BJ (cell line): ENCODE measurements around the gene MORN2. TPM values are rescaled to one million over a fixed set of nuclear protein-coding genes. Genes with fewer than 3 reads are reported as not detected.

Experiments used
- CTCF ChIA-PET: fragments of 350-600 bp; formaldehyde crosslinking; extraction: SDS; loops from one replicate; lab custom pipeline; 2021; ENCODE audit warnings: antibody characterized with exemption, inconsistent platforms; lab: Yijun Ruan, JAX
- POLR2A ChIA-PET: fragments of 300-600 bp; sonication (Branson Sonifier 250); formaldehyde crosslinking; extraction: SDS; loops from one replicate; lab custom pipeline; 2021; ENCODE audit warnings: antibody characterized with exemption; lab: Charles Lee
- DNase-seq: peaks from one replicate; pipeline ENCODE4 v3.0.0-alpha.2; 2011; ENCODE audit warnings: low read depth
- H3K27me3 ChIP-seq: 2 replicates; pipeline ENCODE4 v1.6.0; 2011; ENCODE audit warnings: low read length; ENCODE audit not compliant: control insufficient read depth, insufficient read depth
- H3K36me3 ChIP-seq: 2 replicates; pipeline ENCODE4 v1.5.1; 2011; ENCODE audit warnings: low read length; ENCODE audit not compliant: control insufficient read depth, insufficient read depth
- H3K4me3 ChIP-seq: 2 replicates; pipeline ENCODE4 v1.5.1; 2011; ENCODE audit warnings: low read depth, mild to moderate bottlenecking, control low read depth, low read length
- polyA plus RNA-seq: library from polyadenylated mRNA; depleted of rRNA; stranded (reverse); fragments of >200 nt; gene quantifications from 2 replicates; pipeline ENCODE4 v1.2.3, GENCODE V29; 2011
- TF ChIP-seq, protein P1 (sequence below): IDR thresholded peaks from 2 replicates; pipeline ENCODE4 v1.5.1; 2011; ENCODE audit warnings: low read depth, mild to moderate bottlenecking, control low read depth, inconsistent platforms, low read length, moderate library complexity; ENCODE audit not compliant: insufficient read depth

MORN2 gene
- polyA plus RNA-seq, 1 experiment: 10.7 TPM

DNA sequence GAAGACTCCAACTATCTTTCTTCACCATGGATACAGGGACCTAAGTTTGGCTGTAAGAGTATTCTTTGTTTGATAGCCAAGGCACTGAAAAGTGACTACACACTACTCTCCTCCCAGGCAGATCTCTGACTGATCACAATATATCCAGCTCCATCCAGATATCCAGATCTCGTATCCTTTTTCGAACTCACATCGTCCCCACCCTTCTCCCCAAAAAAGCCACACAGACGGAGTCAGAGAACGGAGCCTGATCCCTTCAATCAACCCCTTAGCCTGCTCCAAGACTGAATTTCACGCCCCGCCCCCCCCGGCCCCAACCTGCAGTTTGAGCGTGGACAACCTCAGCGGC lies 575 bp upstream of the MORN2 start:
- H3K36me3 ChIP-seq: no peaks in the 10 kb centered on the region
- H3K27me3 ChIP-seq: no peaks in the 10 kb centered on the region
- TF ChIP-seq, protein P1, sequence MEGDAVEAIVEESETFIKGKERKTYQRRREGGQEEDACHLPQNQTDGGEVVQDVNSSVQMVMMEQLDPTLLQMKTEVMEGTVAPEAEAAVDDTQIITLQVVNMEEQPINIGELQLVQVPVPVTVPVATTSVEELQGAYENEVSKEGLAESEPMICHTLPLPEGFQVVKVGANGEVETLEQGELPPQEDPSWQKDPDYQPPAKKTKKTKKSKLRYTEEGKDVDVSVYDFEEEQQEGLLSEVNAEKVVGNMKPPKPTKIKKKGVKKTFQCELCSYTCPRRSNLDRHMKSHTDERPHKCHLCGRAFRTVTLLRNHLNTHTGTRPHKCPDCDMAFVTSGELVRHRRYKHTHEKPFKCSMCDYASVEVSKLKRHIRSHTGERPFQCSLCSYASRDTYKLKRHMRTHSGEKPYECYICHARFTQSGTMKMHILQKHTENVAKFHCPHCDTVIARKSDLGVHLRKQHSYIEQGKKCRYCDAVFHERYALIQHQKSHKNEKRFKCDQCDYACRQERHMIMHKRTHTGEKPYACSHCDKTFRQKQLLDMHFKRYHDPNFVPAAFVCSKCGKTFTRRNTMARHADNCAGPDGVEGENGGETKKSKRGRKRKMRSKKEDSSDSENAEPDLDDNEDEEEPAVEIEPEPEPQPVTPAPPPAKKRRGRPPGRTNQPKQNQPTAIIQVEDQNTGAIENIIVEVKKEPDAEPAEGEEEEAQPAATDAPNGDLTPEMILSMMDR: no peak
- ChIA-PET CTCF (no interaction called here), POLR2A (interaction anchor here (0.7 kb wide), 1 partner anchor 40 kb away, joined by 4 read pairs; no protein-coding TSS in a partner anchor)
- no peak for DNase-seq
- peak overlapping the region; percentile 67 for H3K4me3 ChIP-seq

DNA sequence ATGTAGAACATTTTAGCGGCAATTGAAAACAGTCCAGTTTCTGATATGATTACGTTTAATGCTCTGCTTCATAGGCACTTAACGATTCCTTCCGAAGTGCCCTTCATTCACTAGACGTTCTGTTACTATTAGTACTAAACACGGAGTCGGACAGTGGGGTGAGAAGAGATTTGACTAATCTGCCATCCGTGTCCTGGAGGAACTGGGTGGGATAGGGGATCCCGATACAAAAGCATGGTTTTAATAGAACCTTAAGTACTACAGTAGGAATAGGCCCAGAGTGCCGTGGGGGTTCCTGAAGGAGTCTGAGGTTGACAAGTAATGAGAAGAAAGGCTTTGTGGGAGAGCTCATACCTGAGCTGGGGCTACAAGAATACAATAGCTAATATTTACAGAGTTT lies 631 bp downstream of the MORN2 start:
- TF ChIP-seq, protein P1: no peak
- ChIA-PET POLR2A (no interaction called here), CTCF (interaction anchor here (1.0 to 1.2 kb wide), 2 partner anchors 11 to 352 kb away, joined by 3 to 4 read pairs; no protein-coding TSS in a partner anchor)
- Histone ChIP-seq H3K27me3 (no peaks in the 10 kb centered on the region), H3K4me3 (peak overlapping the region; percentile 67), H3K36me3 (no peaks in the 10 kb centered on the region)
- no peak for DNase-seq

DNA sequence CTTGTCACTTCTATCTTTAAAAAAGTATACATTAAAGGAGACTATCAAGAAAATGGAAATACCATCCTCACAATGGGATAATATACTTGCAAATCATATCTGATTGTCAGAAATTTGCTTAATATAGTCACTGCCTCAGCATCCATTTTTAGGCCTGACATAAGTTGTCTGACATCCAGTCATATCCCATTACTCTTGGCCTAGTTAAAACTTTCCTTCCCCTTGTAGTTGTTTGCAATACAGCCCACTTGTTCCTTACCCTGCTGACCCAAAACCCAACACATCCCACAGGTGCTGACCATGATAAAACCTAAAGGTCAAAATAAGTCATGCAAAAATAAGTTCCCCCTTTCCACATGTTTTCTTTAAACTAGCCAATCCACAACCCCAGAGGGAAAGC lies 10.3 kb downstream of the MORN2 start:
- DNase-seq: no peak
- no peaks in the 10 kb centered on the region for H3K27me3 ChIP-seq
- CTCF ChIA-PET: no interaction called here
- POLR2A ChIA-PET: no interaction called here
- TF ChIP-seq, protein P1: no peak
- H3K36me3 ChIP-seq: no peaks in the 10 kb centered on the region
- no peak overlapping the region for H3K4me3 ChIP-seq

DNA sequence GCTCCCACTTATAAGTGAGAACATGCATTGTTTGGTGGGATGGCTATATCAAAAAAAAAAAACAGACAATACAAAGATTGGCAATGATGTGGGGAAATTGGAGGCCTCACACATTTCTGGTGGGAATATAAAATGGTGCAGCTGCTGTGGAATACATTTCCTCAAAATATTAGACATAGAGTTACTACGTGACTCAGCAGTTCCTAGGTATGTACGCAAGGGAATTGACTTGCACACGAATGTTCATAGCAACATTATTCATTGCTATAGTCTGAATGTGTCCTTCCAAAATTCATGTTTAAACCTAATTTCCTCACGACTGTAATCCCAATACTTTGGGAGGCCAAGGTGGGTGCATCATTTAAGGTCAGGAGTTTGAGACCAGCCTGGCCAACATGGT lies 11.6 kb downstream of the MORN2 start:
- Histone ChIP-seq H3K27me3 (no peaks in the 10 kb centered on the region), H3K36me3 (no peaks in the 10 kb centered on the region), H3K4me3 (no peak overlapping the region)
- ChIA-PET CTCF (interaction anchor here (1.1 kb wide), 1 partner anchor 11 kb away, joined by 4 read pairs; the partner anchor contains the start of genes DHX57 and MORN2), POLR2A (no interaction called here)
- TF ChIP-seq, protein P1: no peak
- no peak for DNase-seq

DNA sequence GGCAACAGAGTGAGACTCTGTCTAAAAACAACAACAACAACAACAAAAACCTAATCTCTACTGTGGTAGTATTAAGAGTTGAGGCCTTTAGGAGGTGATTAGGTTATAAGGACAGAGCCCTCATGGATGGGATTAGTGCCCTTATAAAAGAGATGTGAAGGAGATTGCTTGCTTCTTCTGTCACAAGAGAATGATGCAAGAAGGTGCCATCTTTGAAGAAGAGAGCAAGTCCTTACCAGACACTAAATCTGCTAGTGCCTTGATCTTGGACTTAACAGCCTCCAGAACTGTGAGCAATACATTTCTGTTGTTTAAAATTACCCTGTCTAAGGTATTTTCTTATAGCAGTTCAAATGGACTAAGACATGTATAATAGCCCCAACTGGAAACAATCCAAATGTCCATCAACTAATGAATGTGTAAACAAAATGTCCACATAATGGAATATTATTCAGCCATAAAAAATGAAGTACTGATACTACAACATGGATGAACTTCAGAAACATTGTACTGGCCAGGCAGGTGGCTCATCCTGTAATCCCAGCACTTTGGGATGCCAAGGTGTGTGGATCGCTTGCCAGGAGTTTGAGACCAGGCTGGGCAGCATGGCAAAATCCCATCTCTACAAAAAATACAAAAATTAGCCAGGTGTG lies 12.3 kb downstream of the MORN2 start:
- no peak for DNase-seq
- no peak overlapping the region for H3K4me3 ChIP-seq
- ChIA-PET CTCF (no interaction called here), POLR2A (no interaction called here)
- no peaks in the 10 kb centered on the region for H3K36me3 ChIP-seq
- no peaks in the 10 kb centered on the region for H3K27me3 ChIP-seq
- TF ChIP-seq, protein P1: no peak
